GM21786 (cell line): ENCODE measurements around the gene CD99L2.
A peak's percentile ranks its signal among the peaks of the same experiment; 100 is the strongest.

Experiments used
- ATAC-seq: cut with Tn5 transposase; IDR thresholded peaks from one replicate; pipeline ENCODE4 v1.9.1; 2021; ENCODE audit not compliant: unreplicated experiment

Gene CD99L2

DNA sequence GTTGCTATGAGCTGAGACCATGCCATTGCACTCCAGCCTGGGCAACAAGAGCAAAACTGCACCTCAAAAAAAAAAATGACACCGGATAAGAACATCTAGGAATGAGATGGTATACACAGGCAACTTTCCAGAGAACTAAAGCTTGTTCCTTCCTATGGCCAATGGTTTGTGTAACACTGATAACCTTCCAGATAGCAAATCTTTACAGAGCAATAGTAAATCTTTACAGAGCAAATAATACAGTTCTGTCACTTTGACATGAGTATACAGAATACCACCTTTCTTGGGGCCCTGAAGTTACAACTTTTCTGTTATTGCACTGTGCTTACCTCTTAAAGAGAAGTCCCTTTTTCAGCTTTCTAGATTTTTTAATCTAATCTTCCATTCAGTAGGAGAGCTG lies 91.6 kb downstream of the CD99L2 start:
- no peak for ATAC-seq

DNA sequence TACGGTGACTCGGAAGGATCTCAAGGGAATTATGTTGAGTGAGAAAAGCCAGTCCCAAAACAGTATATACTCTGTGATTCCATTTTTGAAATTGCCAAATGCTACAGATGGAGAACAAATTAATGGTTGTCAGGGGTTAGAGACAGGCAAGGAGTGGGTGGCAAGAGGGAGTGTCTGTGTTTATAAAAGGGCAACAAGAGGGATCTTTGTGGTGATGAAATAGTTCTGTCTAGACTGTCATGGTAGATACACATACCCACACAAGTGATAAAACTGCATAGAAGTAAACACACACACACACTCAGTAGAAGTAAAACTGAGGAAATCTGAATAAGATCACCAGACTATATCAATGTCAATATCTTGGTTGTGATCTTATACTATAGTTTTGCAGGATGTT lies 92.7 kb downstream of the CD99L2 start:
- no peak for ATAC-seq

DNA sequence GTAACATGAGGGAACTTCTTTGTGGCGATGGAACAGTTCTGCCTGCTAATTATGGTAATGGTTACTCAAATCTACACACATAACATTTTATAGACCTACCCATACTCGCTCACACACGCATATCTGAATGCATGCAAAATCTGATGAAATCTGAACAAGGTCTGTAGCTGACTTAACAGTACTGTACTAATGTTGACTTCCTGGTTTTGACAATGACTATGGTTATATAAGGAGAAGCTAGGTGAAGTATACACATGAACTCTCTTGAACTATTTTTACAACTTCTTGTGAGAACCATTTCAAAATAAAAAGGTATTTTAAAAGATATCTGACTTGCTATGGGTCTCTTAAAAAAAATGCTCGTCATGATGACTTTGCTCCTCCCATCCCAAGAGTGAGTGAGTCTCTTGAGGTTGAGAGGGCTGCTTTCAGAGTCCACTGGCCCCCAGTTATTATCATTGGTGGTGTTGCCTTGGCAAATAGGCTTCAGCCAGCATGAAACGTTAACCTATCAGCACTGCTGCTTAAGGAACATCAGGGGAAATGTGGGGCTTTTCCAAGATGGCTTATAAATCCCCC lies 105.4 kb downstream of the CD99L2 start:
- no peak for ATAC-seq

DNA sequence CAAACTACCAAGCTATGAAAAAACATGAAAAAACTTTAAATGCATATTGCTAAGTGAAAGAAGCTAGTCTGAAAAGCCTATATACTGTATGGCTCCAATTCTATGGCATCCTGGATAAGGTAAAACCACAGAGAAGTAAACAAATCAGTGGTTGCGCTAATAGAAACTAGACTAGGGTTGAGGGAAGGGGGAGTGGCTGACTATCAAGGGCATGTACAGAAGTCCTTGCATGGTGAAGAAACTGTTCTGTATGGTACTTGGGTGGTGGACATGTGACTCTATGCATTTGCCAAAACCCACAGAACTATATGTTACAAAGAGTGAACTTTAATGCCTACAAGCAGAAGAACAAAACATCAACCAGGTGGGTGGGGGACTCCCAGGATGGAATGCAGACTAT lies 108.4 kb downstream of the CD99L2 start:
- ATAC-seq = no peak

DNA sequence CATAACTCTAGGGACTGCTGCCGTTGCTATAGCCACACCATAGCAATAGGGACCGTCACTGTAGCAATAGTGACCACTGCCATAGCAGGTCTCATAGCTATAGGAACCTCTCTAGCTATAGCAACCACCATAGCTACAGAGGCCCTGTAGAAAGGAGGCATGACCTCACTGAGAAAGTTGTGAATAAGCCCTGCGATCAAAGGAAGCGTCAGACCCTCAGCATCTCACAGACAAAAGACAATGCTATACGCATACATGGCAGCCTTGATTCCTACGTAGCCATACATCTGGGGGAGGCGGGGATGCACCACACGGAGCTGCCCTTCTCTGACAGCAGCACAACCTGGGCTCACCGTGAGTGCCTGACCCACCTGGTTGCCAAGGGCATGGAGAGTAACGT lies 116.8 kb downstream of the CD99L2 start:
- ATAC-seq = no peak

GRCh38 chrX:150779385-150779784 lies 119.1 kb downstream of the CD99L2 start:
- ATAC-seq = no peak

DNA sequence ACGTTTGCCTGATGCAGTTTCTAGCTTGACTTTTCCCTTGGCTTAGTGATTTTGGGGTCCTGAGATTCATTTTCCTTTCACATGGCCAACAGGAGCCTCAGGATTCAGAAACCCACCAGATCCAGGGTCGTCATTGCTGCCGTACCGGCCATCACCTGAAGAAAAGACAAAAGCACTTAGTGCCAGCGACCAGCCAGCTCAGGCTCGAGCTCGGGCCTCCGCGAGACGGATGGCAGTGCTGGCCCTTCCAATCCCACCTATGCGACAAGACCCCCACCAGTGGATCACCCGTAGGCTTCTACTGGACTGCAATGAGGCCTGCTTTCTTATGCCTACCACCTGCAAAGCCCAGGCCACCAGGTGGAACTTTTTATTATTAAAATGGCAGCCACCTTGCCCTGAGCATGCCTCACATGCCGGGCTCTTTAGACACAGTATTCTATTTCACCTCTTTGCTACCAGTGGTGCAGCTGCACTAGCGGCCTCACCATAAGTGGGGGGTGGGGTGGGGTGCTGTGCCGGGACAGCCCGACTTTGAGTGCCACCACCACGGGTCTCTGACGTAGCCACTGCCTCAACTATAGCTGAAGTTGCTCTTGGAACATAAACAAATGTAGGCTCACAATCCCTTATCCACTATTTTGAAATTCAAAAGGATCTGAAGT lies 121.0 kb downstream of the CD99L2 start:
- no peak for ATAC-seq

DNA sequence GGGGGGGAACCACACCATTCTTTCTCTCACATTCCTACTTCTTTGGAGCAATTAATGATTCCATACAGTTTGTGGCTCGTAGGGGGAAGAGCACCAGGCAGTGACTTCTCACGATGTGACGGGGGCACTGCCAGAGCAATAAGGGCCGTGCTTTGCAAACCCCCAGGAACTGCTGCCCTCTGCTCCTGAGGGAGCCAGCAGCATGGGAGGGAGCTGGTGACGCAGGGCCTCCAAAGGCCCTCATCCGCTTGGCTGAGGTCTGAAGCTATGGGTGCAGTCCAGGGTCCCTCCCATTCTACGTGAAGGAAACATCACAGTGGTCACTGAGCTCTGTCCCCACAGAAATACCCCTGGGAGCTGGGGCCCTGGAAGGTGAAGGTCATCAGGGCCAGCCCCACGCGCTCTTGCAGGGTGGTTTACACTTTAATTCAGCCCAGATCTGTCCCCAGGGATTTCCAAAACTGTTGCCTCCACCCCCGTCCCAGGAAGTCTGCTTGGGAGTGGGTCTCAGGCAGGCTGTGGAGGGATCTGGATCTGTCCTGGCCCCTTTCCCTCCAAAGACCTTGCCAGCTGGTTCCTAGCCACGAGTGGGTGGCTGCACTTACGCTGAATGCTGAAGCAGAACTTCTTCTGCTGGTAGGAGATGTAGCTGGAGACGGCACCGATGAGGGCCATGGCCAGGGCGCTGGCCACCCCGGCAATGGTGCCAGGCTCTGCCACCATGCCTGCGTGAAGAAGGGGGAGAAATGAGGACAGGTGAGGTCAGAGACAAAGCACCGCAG lies 122.7 kb downstream of the CD99L2 start:
- no peak for ATAC-seq

DNA sequence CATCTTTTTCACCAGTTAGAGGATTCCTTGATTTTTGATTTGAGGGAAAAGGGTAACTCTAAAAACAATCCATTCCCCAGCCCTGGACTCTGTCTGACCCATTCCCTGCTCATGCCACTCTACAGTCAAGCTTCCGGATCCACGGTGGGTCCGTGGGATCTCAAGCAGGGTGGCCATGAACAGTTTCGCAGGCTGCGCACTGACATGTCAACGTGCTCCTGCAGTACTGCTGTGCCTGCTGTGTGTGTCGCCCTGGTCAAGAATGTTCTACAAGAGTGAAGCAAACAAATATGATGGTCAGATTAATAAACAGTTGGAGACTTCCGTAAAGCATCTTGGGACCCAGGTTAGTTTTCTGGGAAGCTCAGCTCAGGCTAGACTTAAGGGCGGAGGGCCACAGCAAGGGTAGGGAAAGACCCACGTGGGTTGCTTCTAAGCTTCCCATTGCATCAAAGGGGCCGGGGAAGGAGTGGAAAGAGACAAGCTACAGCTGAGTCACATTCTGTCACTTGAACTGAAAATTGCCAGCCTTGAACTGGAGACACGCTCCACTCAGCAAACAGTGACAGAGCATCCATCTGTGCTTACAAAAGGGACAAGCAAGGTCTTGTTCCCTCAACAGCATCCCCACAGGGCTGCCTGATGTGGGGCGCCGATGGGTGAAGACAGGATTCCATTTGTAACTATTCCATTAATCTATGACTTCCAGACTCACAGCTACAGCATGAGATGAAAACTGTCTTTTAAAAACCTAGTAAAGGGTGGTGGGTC lies 123.5 kb downstream of the CD99L2 start:
- ATAC-seq = no peak

DNA sequence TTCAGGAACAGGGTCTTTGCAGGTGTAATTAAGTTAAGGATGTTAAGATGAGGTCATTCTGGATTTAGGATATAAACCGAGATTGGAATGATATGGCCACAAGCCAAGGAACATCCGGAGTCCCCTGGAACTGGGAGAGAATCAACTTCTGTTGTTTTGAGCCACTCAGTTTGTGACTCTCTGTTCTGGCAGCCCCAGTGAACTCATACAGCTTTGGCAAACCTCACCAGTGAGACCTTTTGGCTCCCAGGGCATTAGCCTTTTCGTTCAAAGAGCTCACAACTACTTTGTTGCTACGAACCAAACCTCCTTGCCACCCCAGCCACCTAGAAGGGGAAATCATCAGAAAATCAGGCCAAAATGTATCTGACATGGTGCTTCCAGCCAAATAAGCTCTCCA lies 124.8 kb downstream of the CD99L2 start:
- ATAC-seq = no peak

DNA sequence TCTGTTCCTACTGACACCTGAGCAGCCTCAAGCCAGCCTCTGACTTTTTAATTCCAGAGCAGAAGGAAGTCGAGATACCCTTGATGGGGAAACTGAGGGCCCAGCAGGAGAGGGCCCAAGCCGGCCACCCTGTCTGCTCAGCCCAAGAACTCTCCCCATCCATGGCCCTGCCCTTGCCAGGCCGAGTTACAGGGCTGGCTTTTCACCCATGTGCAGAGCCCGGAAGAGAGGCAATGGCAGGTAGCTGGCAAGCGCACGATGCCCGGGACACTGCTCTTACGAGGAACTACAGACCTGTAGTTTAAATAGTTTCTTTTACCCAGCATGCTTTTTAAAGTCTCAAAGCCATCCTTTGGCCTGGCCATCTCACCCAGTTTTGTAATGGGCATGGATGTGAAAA lies 125.4 kb downstream of the CD99L2 start:
- ATAC-seq = no peak

GRCh38 chrX:150772150-150772970 lies 126.1 kb downstream of the CD99L2 start:
- peak; percentile 83 for ATAC-seq

- ATAC-seq = no peak
Observed at GRCh38 chrX:150771116-150771515, 127.4 kb downstream of the CD99L2 start.

- no peak for ATAC-seq
Observed at GRCh38 chrX:150770623-150771022, 127.8 kb downstream of the CD99L2 start.

DNA sequence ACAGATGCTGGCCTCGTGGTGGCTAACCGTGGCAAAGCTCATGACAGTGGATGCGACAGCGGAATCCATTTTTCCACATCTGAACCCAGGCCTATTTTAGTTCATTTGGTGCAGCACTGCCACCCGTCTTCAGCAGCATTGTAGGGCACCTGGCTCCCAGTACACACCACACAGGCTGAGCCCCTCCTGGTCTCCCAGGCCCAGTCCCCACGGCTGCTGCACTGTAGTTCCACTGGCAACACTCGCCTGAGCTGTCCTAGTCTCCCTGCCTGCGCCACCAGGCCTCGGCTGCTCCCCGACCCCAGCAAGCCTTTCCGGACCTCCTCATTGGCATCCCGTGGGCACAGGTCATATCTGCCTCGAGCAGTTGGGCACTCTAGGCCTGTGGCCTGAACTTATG lies 129.1 kb downstream of the CD99L2 start:
- no peak for ATAC-seq

DNA sequence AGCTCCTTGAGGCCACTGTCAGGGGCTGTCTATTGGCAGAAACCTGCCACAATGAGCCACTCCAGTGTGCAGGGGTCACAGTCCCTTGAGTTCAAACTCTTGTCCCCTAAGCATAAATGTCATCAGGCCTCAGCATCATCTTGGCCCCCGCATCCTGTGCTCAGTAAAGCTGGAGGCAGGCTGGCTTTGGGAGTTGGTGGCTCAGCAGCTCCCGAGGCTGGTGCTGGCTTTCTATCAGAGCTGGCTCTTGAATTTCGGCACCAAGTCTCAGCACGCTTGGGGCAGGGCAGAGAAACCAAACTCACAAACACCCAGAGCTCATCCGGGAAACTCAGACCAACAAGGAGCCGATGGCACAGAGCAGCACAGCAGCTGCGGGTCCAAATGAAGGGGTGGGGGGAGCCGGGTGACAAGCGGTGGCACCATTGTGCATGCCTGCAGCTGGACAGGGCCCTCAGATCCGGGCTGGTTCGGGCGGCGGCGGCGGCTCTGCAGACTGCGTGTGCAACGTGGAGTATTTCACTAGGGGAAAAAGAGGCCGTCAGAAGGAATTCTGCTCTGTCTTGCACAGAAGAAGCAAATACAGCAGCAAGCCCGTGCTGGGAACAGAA lies 129.8 kb downstream of the CD99L2 start:
- ATAC-seq = no peak

DNA sequence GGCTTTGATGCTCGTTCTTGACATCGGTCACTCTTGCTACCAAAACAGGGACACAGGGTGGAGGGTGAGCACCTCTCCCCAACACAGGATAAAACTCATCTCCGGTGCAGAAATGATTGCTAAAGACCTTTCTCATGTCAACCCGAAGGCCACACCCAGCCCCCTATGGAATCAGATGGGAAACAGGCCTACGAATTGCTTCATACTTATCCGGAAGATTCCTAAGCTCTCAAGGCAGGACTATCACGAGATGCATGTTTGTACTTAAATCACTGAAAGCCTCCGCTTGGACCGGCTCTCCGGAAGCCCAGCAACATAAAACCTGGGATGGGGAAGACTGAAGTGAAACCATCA lies 130.4 kb downstream of the CD99L2 start:
- no peak for ATAC-seq

DNA sequence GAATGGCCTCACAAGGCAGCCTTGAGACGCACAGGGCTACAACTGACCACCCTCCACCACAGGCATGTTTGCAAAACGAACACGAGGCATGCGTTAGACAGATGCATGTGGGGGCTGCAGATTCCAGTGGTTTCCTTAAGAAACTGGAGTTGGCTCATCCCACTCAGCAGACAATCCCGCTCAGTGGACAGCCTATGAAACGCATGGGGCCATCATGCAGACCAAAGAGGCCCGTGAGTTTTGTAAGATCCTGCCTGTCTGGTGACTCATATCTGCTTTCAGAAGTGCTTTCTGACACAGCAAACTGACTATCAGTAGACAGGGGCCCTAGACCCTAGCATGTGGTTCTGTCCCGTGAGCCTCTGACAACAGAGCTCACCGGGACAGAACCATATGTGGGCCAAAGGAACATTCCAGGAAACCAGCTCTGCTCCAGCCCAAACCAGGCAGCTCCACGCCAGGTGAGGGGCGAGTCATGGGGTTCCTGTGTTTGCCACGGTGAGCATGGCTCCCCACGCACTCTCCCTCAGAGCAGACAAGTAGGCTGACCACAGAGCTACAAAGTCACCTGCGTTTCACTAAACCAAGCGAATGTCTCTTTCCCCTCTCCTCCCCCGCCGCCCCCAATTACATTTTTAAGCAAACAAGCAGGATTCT lies 130.9 kb downstream of the CD99L2 start:
- no peak for ATAC-seq

GRCh38 chrX:150767045-150767395 lies 131.4 kb downstream of the CD99L2 start:
- no peak for ATAC-seq
